ENCODE measurements around the gene ITGB5. TPM values are rescaled to one million over a fixed set of nuclear protein-coding genes. Genes with fewer than 3 reads are reported as not detected.

Gene ITGB5
- total RNA-seq, 1 donor from 2014 or later = 139 TPM

- Histone ChIP-seq H4K20me1 (ENCODE audit: insufficient read depth, low read length) (no peaks in the 10 kb centered on the region), H3K9me3 (ENCODE audit: insufficient read depth, low read depth, low read length) (no peaks in the 10 kb centered on the region), H3K9ac (ENCODE audit: low read length) (no peak overlapping the region), H3K4me1 (ENCODE audit: insufficient read depth, low read length) (peaks cover 27% of the 10 kb centered on the region), H3K27me3 (ENCODE audit: insufficient read depth, low read length) (no peaks in the 10 kb centered on the region), H3K79me2 (ENCODE audit: insufficient read depth, low read length) (peaks cover 29% of the 10 kb centered on the region), H3K27ac (ENCODE audit: low read depth, low read length) (no peak overlapping the region), H3K36me3 (ENCODE audit: insufficient read depth, low read length) (no peaks in the 10 kb centered on the region), H3K4me3 (ENCODE audit: insufficient read depth, low read depth, low read length) (no peak overlapping the region), H3K4me2 (ENCODE audit: low read length) (no peak overlapping the region), H2AFZ (ENCODE audit: low read depth, low read length) (no peak overlapping the region)
- no peak for FAIRE-seq
- H3K9me3 Mint-ChIP-seq (ENCODE audit: unreplicated experiment) = no peaks in the 10 kb centered on the region
- peak overlapping the region; percentile 73 for H3K27ac Mint-ChIP-seq (ENCODE audit: unreplicated experiment)
- peaks cover 16% of the 10 kb centered on the region for H3K4me1 Mint-ChIP-seq (ENCODE audit: low read depth, unreplicated experiment)
- H3K4me3 Mint-ChIP-seq (ENCODE audit: unreplicated experiment) = peak overlapping the region; percentile 76
- TF ChIP-seq CTCF (IDR thresholded peaks at IDR 0.05; ENCODE audit: insufficient read depth, low read depth, low read length) (no peak), EZH2 (IDR thresholded peaks at IDR 0.05; ENCODE audit: insufficient read depth, low read length) (no peak)
- H3K27me3 Mint-ChIP-seq (ENCODE audit: low read depth, unreplicated experiment) = no peaks in the 10 kb centered on the region
- DNase-seq (ENCODE audit: low read depth) = no peak
- no peaks in the 10 kb centered on the region for H3K36me3 Mint-ChIP-seq (ENCODE audit: low read depth, unreplicated experiment)
Observed at GRCh38 chr3:124888482-124889441, 1.6 kb upstream of the ITGB5 start.

GRCh38 chr3:124887932-124888298 lies 750 bp upstream of the ITGB5 start:
- Histone ChIP-seq H4K20me1 (ENCODE audit: insufficient read depth, low read length) (no peaks in the 10 kb centered on the region), H3K27me3 (ENCODE audit: insufficient read depth, low read length) (no peaks in the 10 kb centered on the region), H3K4me2 (ENCODE audit: low read length) (peak overlapping the region; percentile 94), H3K9me3 (ENCODE audit: insufficient read depth, low read depth, low read length) (no peaks in the 10 kb centered on the region), H3K79me2 (ENCODE audit: insufficient read depth, low read length) (peaks cover 37% of the 10 kb centered on the region), H3K9ac (ENCODE audit: low read length) (no peak overlapping the region), H3K36me3 (ENCODE audit: insufficient read depth, low read length) (peaks cover 3% of the 10 kb centered on the region), H3K4me1 (ENCODE audit: insufficient read depth, low read length) (peaks cover 35% of the 10 kb centered on the region), H3K4me3 (ENCODE audit: insufficient read depth, low read depth, low read length) (peak overlapping the region; percentile 70), H3K27ac (ENCODE audit: low read depth, low read length) (no peak overlapping the region), H2AFZ (ENCODE audit: low read depth, low read length) (peak overlapping the region; percentile 90)
- TF ChIP-seq EZH2 (IDR thresholded peaks at IDR 0.05; ENCODE audit: insufficient read depth, low read length) (no peak), CTCF (IDR thresholded peaks at IDR 0.05; ENCODE audit: insufficient read depth, low read depth, low read length) (no peak)
- no peaks in the 10 kb centered on the region for H3K36me3 Mint-ChIP-seq (ENCODE audit: low read depth, unreplicated experiment)
- H3K27ac Mint-ChIP-seq (ENCODE audit: unreplicated experiment) = peak overlapping the region; percentile 73
- FAIRE-seq (no peak), DNase-seq (ENCODE audit: low read depth) (no peak)
- peak overlapping the region; percentile 76 for H3K4me3 Mint-ChIP-seq (ENCODE audit: unreplicated experiment)
- H3K9me3 Mint-ChIP-seq (ENCODE audit: unreplicated experiment) = no peaks in the 10 kb centered on the region
- H3K27me3 Mint-ChIP-seq (ENCODE audit: low read depth, unreplicated experiment) = no peaks in the 10 kb centered on the region
- H3K4me1 Mint-ChIP-seq (ENCODE audit: low read depth, unreplicated experiment) = peaks cover 24% of the 10 kb centered on the region
